ENCODE data around the gene CELF5.

DNA sequence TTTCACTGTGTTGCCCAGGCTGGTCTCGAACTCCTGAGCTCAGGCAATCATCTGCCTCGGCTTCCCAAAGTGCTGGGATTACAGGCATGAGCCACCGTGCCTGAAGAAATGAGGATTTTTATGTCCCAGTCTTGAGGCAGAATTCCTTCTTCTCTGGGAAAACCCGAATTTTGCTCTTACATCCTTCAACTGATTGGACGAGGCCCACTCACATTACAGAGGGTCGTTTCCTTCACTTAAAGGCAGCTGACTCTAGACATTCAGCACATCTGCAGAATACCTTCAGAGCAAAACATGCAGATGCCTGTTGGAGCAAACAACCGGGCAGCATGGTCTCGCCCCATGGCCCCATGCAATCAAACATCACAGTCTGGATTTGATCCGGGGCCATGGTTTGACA, 105.6 kb downstream of the CELF5 start:
- no peak for TF ChIP-seq POLR2A (IDR thresholded peaks at IDR 0.05)
- TF ChIP-seq, protein P1, sequence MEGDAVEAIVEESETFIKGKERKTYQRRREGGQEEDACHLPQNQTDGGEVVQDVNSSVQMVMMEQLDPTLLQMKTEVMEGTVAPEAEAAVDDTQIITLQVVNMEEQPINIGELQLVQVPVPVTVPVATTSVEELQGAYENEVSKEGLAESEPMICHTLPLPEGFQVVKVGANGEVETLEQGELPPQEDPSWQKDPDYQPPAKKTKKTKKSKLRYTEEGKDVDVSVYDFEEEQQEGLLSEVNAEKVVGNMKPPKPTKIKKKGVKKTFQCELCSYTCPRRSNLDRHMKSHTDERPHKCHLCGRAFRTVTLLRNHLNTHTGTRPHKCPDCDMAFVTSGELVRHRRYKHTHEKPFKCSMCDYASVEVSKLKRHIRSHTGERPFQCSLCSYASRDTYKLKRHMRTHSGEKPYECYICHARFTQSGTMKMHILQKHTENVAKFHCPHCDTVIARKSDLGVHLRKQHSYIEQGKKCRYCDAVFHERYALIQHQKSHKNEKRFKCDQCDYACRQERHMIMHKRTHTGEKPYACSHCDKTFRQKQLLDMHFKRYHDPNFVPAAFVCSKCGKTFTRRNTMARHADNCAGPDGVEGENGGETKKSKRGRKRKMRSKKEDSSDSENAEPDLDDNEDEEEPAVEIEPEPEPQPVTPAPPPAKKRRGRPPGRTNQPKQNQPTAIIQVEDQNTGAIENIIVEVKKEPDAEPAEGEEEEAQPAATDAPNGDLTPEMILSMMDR (IDR thresholded peaks at IDR 0.05): no peak

Measured in right lobe of liver (tissue), 4 donors.